Lung (tissue), 12 donors: ENCODE results near the gene RNF149. TPM values are rescaled to one million over a fixed set of nuclear protein-coding genes. Genes with fewer than 3 reads are reported as not detected.

Source experiments
- ATAC-seq: fragments of 200-7000 bp; cut with Tn5 transposase; one replicate; pipeline ENCODE4 v1.9.1; 2020; ENCODE audit warnings: moderate number of reproducible peaks; ENCODE audit not compliant: insufficient read depth, low FRiP score
- DNase-seq, 3 donors: peaks; one replicate each; pipeline ENCODE4 v3.0.0-alpha.2; 2013 to 2017
- H3K27ac ChIP-seq, 2 donors: one replicate each; pipeline ENCODE4 v1.5.1; 2013; ENCODE audit warnings: mild to moderate bottlenecking in 2 of 2, moderate library complexity in 2 of 2, control low read depth in 1 of 2, inconsistent platforms in 1 of 2, low read depth in 1 of 2, low read length in 1 of 2
- H3K27me3 ChIP-seq, 3 donors: one replicate each; pipeline ENCODE4 v1.5.1; 2013; ENCODE audit warnings: low read length in 2 of 3; ENCODE audit not compliant: control insufficient read depth in 3 of 3, insufficient read depth in 3 of 3
- H3K36me3 ChIP-seq, 4 donors: one replicate each; pipeline ENCODE4 v1.5.1; 2013; ENCODE audit warnings: low read length in 4 of 4, mild to moderate bottlenecking in 1 of 4, moderate library complexity in 1 of 4; ENCODE audit not compliant: control insufficient read depth in 4 of 4, insufficient read depth in 4 of 4
- H3K4me1 ChIP-seq, 5 donors: one replicate each; pipeline ENCODE4 v1.5.1; 2013; ENCODE audit warnings: low read length in 5 of 5, mild to moderate bottlenecking in 2 of 5, moderate library complexity in 1 of 5; ENCODE audit not compliant: control insufficient read depth in 5 of 5, insufficient read depth in 5 of 5
- H3K4me3 ChIP-seq: one replicate; pipeline ENCODE4 v1.5.1; 2013; ENCODE audit warnings: mild to moderate bottlenecking, control low read depth, moderate library complexity
- H3K9ac ChIP-seq, 2 donors: one replicate each; pipeline ENCODE4 v1.5.1; 2013; ENCODE audit warnings: low read length in 2 of 2, control low read depth in 1 of 2; ENCODE audit not compliant: insufficient read depth in 1 of 2
- H3K9me3 ChIP-seq, 4 donors: one replicate each; pipeline ENCODE4 v1.5.1; 2013; ENCODE audit warnings: low read length in 3 of 4, mild to moderate bottlenecking in 1 of 4, moderate library complexity in 1 of 4; ENCODE audit not compliant: control insufficient read depth in 4 of 4, insufficient read depth in 3 of 4
- CTCF ChIP-seq: IDR thresholded peaks from 2 replicates; pipeline ENCODE4 v1.5.1; 2012; ENCODE audit warnings: mild to moderate bottlenecking; ENCODE audit errors: control extremely low read depth, extremely low read depth
- WGBS, 2 donors: extraction: QIAGEN DNeasy Blood & Tissue Kit; methylation state at CpG; one replicate each; pipeline ENCODE4 v1.1.7; 2013; 5-methylcytosine and 5-hydroxymethylcytosine counted together
- polyA plus RNA-seq, 2 donors: library from polyadenylated mRNA; stranded (reverse); fragments of 200-250 nt; gene quantifications; one replicate each; pipeline ENCODE4 v1.2.1, GENCODE V29; 2013
- total RNA-seq, 2 donors: library from RNA; depleted of rRNA in 1 of 2; stranded (reverse); fragments of >200 nt in 1 of 2; gene quantifications; one replicate each; pipeline ENCODE4 v1.2.1, GENCODE V29; 2014 to 2021
- donor health status: control.
- donor health status: control.
- donor health status: Bipolar disorder and iron deficiency.
- donor health status: healthy.
- donor health status: DM: yes; HTN: yes; CAD: no.

Gene RNF149
- total and polyA plus RNA-seq, 4 donors, result 46.7 to 106 (median 93.4) TPM

GRCh38 chr2:101340141-101340551 lies 31.6 kb upstream of the RNF149 start:
- no peak for ATAC-seq
- no peak for TF ChIP-seq CTCF
- peak in 2 of 3 donors; percentile 4 to 39 for DNase-seq
- Histone ChIP-seq H3K4me1 (peaks cover 0 to 5% (median 3%) of the 10 kb centered on the region in 5 donors), H3K36me3 (no peaks in the 10 kb centered on the region), H3K9ac (no peak overlapping the region), H3K27ac (peak overlapping the region in 1 of 2 donors; percentile 28), H3K4me3 (no peak overlapping the region), H3K27me3 (no peaks in the 10 kb centered on the region), H3K9me3 (no peaks in the 10 kb centered on the region)
- WGBS, 2 donors, result 96 to 97% methylated on average over 1 of the region's 1 CpG

- H3K4me1 ChIP-seq, result peaks cover 0 to 5% (median 3%) of the 10 kb centered on the region in 5 donors
- H3K27ac ChIP-seq, result no peak overlapping the region
- H3K27me3 ChIP-seq, result no peaks in the 10 kb centered on the region
- no peak for TF ChIP-seq CTCF
- no peak for ATAC-seq
- DNase-seq, result peak in 1 of 3 donors; percentile 10
- WGBS, 2 donors, result 69 to 79% methylated on average over 4 of the region's 4 CpGs
- H3K36me3 ChIP-seq, result no peaks in the 10 kb centered on the region
- no peak overlapping the region for H3K9ac ChIP-seq
- no peak overlapping the region for H3K4me3 ChIP-seq
- H3K9me3 ChIP-seq, result no peaks in the 10 kb centered on the region
Measured at GRCh38 chr2:101339266-101339880, 30.9 kb upstream of the RNF149 start.

- Histone ChIP-seq H3K9ac (no peak overlapping the region), H3K4me1 (peaks cover 0 to 5% (median 3%) of the 10 kb centered on the region in 5 donors), H3K27ac (no peak overlapping the region), H3K27me3 (no peaks in the 10 kb centered on the region), H3K4me3 (no peak overlapping the region), H3K36me3 (no peaks in the 10 kb centered on the region), H3K9me3 (no peaks in the 10 kb centered on the region)
- ATAC-seq, result no peak
- 65 to 72% methylated on average over 2 of the region's 2 CpGs for WGBS, 2 donors
- DNase-seq, result no peak
- no peak for TF ChIP-seq CTCF
Measured at GRCh38 chr2:101337877-101338276, 29.4 kb upstream of the RNF149 start.
